PC-9 (cell line): Measurements from ENCODE around the gene RBM18. TPM values are rescaled to one million over a fixed set of nuclear protein-coding genes. Genes with fewer than 3 reads are reported as not detected.

ENCODE experiments used
- BruUV-seq: library from RNA; stranded (reverse); fragments of 400-500 nt; replicated peaks from 2 replicates; lab custom pipeline; 2021; lab: Mats Ljungman, UMichigan
- CTCF ChIA-PET: fragments of 300-600 bp; sonication (Branson Sonifier 250); formaldehyde crosslinking; loops from one replicate; lab custom pipeline; 2022; ENCODE audit warnings: antibody characterized with exemption; lab: Charles Lee
- POLR2A ChIA-PET: fragments of 300-600 bp; sonication (Branson Sonifier 250); formaldehyde crosslinking; loops from one replicate; lab custom pipeline; 2022; ENCODE audit warnings: antibody characterized with exemption; ENCODE audit not compliant: unreplicated experiment; lab: Charles Lee
- DNase-seq, 2 experiments: peaks; one replicate each; pipeline versions ENCODE4 v3.0.0 to v3.0.0-alpha.2; 2015 to 2022; ENCODE audit warnings: mixed read lengths in 1 of 2
- H2AFZ ChIP-seq: fragments of 200-600 bp; sonication (generic); 2 replicates; pipeline ENCODE4 v1.8.1; 2017; ENCODE audit warnings: antibody characterized with exemption
- H3F3A ChIP-seq: fragments of 200-600 bp; sonication (generic); 2 replicates; pipeline ENCODE4 v1.8.1; 2017; ENCODE audit warnings: antibody characterized with exemption, mild to moderate bottlenecking, low read depth; ENCODE audit not compliant: insufficient read depth
- H3K27ac ChIP-seq: fragments of 200-600 bp; sonication (generic); 2 replicates; pipeline ENCODE4 v1.6.1; 2016; ENCODE audit warnings: mixed run types
- H3K27me3 ChIP-seq: fragments of 200-600 bp; sonication (generic); 2 replicates; pipeline ENCODE4 v1.6.1; 2016; ENCODE audit warnings: low read depth, mixed run types; ENCODE audit not compliant: insufficient read depth
- H3K36me3 ChIP-seq: fragments of 200-600 bp; sonication (generic); 2 replicates; pipeline ENCODE4 v1.6.1; 2016; ENCODE audit warnings: low read depth, mixed run types
- H3K4me1 ChIP-seq: fragments of 200-600 bp; sonication (generic); replicated peaks from 2 replicates; pipeline ENCODE4 v1.6.1; 2016; ENCODE audit warnings: mixed run types; ENCODE audit not compliant: insufficient read depth
- H3K4me2 ChIP-seq: fragments of 200-600 bp; sonication (generic); 2 replicates; pipeline ENCODE4 v1.6.1; 2017; ENCODE audit warnings: mixed run types
- H3K4me3 ChIP-seq: fragments of 200-600 bp; sonication (generic); 2 replicates; pipeline ENCODE4 v1.6.1; 2016; ENCODE audit warnings: mixed run types
- H3K79me2 ChIP-seq: fragments of 200-600 bp; sonication (generic); 2 replicates; pipeline ENCODE4 v1.6.1; 2017; ENCODE audit warnings: low read depth, mixed run types
- H3K9me2 ChIP-seq: fragments of 200-600 bp; sonication (generic); 2 replicates; pipeline ENCODE4 v1.8.1; 2017; ENCODE audit warnings: mild to moderate bottlenecking; ENCODE audit not compliant: insufficient read depth
- H3K9me3 ChIP-seq: fragments of 200-600 bp; sonication (generic); 2 replicates; pipeline ENCODE4 v1.8.1; 2016; ENCODE audit warnings: low read depth; ENCODE audit not compliant: insufficient read depth
- H4K20me1 ChIP-seq: fragments of 200-600 bp; sonication (generic); 2 replicates; pipeline ENCODE4 v1.8.1; 2017; ENCODE audit not compliant: insufficient read depth
- EZH2 ChIP-seq: fragments of 200-600 bp; sonication (generic); IDR thresholded peaks from 2 replicates; pipeline ENCODE4 v1.8.0; 2017; ENCODE audit warnings: antibody characterized with exemption, low read depth
- intact Hi-C: fragments of 100-400 bp; cut with micrococcal nuclease; formaldehyde crosslinking; loops from one replicate; pipeline ENCODE4 v1.10.0; 2022; ENCODE audit not compliant: unreplicated experiment
- total RNA-seq: library from RNA; stranded (reverse); gene quantifications from 2 replicates; pipeline ENCODE4 v1.2.3, GENCODE V29; 2021
- TF ChIP-seq, protein P1 (sequence below): fragments of 200-600 bp; sonication (generic); conservative IDR thresholded peaks from 2 replicates; pipeline ENCODE4 v1.6.1; 2017; ENCODE audit warnings: mixed run types, antibody characterized with exemption, mild to moderate bottlenecking, moderate library complexity

The RBM18 gene
- total RNA-seq, 1 experiment from 2014 or later = 15.1 TPM

DNA sequence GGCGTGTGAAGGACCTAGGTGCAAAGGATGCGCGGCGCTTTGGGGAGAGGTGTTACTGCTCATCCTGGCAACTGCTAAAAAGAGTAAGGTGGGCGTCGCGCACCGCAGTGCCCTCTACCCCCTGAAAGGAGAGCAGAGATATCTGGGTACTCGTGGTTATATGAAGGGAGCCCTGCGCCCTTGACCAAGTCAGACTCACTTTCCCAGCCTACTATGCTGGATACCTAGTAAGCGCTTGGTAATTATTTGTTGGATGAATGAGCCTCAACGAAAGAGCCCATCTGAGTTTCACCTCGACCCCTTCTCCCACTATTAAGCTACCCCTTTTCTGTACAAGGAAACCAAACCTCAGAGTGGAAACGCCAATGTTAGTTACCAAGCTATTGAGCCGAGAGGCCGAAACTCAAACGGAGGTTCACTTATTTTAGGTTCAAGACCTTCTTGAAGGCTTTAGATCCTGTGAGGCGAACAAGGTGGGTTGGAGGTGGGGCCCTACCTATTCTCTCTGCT, 43.9 kb downstream of the RBM18 start:
- Histone ChIP-seq H3K79me2 (no peaks in the 10 kb centered on the region), H3K36me3 (no peaks in the 10 kb centered on the region), H4K20me1 (no peaks in the 10 kb centered on the region), H3K27ac (no peak overlapping the region), H3F3A (peaks cover 7% of the 10 kb centered on the region; the same call in 1 of the 2 replicates), H2AFZ (no peak overlapping the region), H3K4me3 (no peak overlapping the region), H3K9me3 (no peaks in the 10 kb centered on the region), H3K4me2 (no peak overlapping the region), H3K9me2 (no peaks in the 10 kb centered on the region), H3K4me1 (no peaks in the 10 kb centered on the region), H3K27me3 (no peaks in the 10 kb centered on the region)
- CTCF ChIA-PET = no interaction called here
- intact Hi-C loops = no loop called here
- BruUV-seq = no TSS peak
- POLR2A ChIA-PET = no interaction called here
- no peak for TF ChIP-seq EZH2
- TF ChIP-seq, protein P1, sequence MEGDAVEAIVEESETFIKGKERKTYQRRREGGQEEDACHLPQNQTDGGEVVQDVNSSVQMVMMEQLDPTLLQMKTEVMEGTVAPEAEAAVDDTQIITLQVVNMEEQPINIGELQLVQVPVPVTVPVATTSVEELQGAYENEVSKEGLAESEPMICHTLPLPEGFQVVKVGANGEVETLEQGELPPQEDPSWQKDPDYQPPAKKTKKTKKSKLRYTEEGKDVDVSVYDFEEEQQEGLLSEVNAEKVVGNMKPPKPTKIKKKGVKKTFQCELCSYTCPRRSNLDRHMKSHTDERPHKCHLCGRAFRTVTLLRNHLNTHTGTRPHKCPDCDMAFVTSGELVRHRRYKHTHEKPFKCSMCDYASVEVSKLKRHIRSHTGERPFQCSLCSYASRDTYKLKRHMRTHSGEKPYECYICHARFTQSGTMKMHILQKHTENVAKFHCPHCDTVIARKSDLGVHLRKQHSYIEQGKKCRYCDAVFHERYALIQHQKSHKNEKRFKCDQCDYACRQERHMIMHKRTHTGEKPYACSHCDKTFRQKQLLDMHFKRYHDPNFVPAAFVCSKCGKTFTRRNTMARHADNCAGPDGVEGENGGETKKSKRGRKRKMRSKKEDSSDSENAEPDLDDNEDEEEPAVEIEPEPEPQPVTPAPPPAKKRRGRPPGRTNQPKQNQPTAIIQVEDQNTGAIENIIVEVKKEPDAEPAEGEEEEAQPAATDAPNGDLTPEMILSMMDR = no peak
- no peak for DNase-seq

DNA sequence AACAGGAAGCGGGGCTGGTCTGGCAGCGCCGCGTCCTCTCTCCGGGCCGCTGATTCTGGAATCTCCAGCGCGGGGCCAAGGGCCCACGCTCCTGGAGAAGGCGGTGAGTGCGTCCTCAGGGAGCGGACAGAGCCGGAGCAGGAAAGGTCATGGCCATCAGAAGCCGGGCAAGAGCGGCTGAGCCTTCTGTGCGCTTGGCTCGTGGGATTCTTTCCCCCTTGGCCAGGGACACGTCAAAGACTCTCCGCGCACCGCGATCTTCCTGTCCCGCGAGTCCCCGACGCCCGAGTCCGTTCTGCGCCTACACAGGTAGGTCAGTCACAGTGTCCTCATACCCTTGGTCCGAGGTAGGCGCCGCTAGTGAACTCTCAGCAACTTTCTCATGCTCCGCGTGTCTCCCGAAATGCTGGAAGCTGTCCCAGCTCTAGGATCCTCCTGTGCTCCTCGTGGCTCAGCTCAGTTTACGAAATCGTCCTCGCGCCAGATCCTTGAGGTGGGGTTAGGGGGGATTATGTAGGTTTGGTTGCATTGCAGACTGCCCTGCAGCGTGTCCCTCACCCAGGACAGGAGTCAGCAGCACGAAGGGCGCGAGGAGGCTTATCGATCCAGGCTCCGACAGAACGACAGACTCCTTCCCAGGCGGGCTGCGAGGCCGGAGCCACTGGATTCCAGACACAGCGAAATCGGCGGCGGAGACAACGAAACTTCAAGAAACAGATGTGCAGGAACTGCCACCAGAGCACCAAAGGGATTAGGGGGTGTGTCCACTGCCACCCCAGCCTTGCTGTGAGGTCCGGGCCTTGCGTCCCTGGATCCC, 44.6 kb downstream of the RBM18 start:
- DNase-seq = no peak
- no peak overlapping the region for H3K27ac ChIP-seq
- no peak overlapping the region for H3K4me2 ChIP-seq
- no peak overlapping the region for H3K4me3 ChIP-seq
- no peaks in the 10 kb centered on the region for H3K9me2 ChIP-seq
- H4K20me1 ChIP-seq = no peaks in the 10 kb centered on the region
- no TSS peak for BruUV-seq
- ChIA-PET POLR2A (no interaction called here), CTCF (no interaction called here)
- H3K36me3 ChIP-seq = no peaks in the 10 kb centered on the region
- H3F3A ChIP-seq = peaks cover 7% of the 10 kb centered on the region; the same call in 1 of the 2 replicates
- TF ChIP-seq, protein P1 = no peak
- TF ChIP-seq EZH2 = no peak
- no peaks in the 10 kb centered on the region for H3K27me3 ChIP-seq
- no peaks in the 10 kb centered on the region for H3K4me1 ChIP-seq
- H3K9me3 ChIP-seq = no peaks in the 10 kb centered on the region
- no peak overlapping the region for H2AFZ ChIP-seq
- no peaks in the 10 kb centered on the region for H3K79me2 ChIP-seq
- intact Hi-C loops = no loop called here

DNA sequence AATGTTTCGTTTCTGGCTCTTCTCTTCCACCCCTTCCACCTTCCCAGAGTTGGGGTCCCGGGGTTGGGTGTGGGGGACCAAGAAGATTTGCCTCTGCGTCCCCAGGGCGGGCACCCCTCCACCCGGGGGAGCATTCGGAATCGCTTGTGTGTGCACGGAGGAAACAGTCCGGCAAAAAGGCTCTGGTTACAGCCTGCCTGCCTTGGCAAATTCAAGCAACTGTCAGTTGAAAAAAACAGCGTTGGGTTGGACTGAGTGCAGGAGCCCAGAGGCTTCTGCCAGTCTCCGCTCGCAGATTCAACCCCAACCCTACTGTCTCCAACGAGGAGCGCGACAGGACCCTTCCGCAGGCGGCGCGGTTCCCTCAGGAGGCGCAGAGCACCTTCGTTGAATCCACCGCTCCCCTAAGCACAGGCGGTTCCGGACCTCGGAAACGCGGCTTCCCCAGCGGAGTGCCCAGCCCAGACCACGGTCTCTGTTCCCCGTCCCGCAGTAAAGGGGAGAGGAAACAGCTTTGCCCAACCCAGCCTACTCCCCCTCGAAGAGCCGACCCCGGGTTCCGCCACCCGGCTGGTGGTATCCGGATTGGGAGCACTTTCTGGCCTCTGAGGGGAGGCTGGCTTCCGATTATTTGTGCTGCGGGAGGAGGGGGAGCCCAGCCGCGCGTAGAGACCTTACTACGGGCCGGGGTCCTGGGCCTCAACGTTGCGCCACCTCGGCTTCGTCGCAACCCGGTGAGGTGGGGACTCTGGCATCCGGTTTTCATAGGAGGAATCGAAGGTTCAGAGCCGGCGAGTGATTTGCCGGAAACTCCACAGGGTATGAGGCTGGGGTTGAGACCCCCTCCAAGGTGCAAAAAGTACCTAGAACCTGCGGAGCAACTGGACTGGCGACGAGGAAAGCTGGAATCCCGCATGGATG, 45.4 kb downstream of the RBM18 start:
- Histone ChIP-seq H2AFZ (no peak overlapping the region), H3K4me1 (no peaks in the 10 kb centered on the region), H3K36me3 (no peaks in the 10 kb centered on the region), H3K9me3 (no peaks in the 10 kb centered on the region), H3F3A (peaks cover 7% of the 10 kb centered on the region; the same call in 1 of the 2 replicates), H4K20me1 (no peaks in the 10 kb centered on the region), H3K79me2 (no peaks in the 10 kb centered on the region), H3K27ac (no peak overlapping the region), H3K4me3 (no peak overlapping the region), H3K9me2 (no peaks in the 10 kb centered on the region), H3K27me3 (no peaks in the 10 kb centered on the region), H3K4me2 (no peak overlapping the region)
- TF ChIP-seq EZH2 = no peak
- TF ChIP-seq, protein P1 = no peak
- intact Hi-C loops = no loop called here
- ChIA-PET POLR2A (no interaction called here), CTCF (no interaction called here)
- no TSS peak for BruUV-seq
- no peak for DNase-seq
